Endodermal cell (in vitro differentiated cells): ENCODE results near the gene SOX21. TPM values are rescaled to one million over a fixed set of nuclear protein-coding genes. Genes with fewer than 3 reads are reported as not detected.
A peak's percentile ranks its signal among the peaks of the same experiment; 100 is the strongest.

ENCODE experiments used
- DNase-seq: peaks from one replicate; pipeline ENCODE4 v3.0.0-alpha.2; 2017
- H3K27ac ChIP-seq: 2 replicates; pipeline ENCODE4 v1.5.1; 2013; ENCODE audit warnings: mild to moderate bottlenecking, low read depth, low read length, moderate library complexity
- H3K27me3 ChIP-seq: 2 replicates; pipeline ENCODE4 v1.6.1; 2013; ENCODE audit warnings: mild to moderate bottlenecking, low read length, moderate library complexity; ENCODE audit not compliant: insufficient read depth, control insufficient read depth, poor library complexity, severe bottlenecking
- H3K36me3 ChIP-seq: 2 replicates; pipeline ENCODE4 v1.7.0; 2013; ENCODE audit warnings: mild to moderate bottlenecking, low read length, moderate library complexity; ENCODE audit not compliant: control insufficient read depth, insufficient read depth
- H3K4me1 ChIP-seq: one replicate; pipeline ENCODE4 v1.7.0; 2013; ENCODE audit warnings: low read length; ENCODE audit not compliant: control insufficient read depth, insufficient read depth
- H3K4me3 ChIP-seq: 2 replicates; pipeline ENCODE4 v1.5.1; 2013; ENCODE audit warnings: mild to moderate bottlenecking, low read length, moderate library complexity
- H3K9ac ChIP-seq: 2 replicates; pipeline ENCODE4 v1.6.1; 2013; ENCODE audit warnings: mild to moderate bottlenecking, low read length, moderate library complexity; ENCODE audit not compliant: poor library complexity, severe bottlenecking; ENCODE audit errors: extremely low read depth
- H3K9me3 ChIP-seq: 2 replicates; pipeline ENCODE4 v1.6.1; 2013; ENCODE audit warnings: mild to moderate bottlenecking, low read length, moderate library complexity; ENCODE audit not compliant: control insufficient read depth
- H3K27ac Mint-ChIP-seq: 2 replicates; pipeline ENCODE4 v1.8.0; 2020; ENCODE audit warnings: mixed read lengths
- H3K27me3 Mint-ChIP-seq: 2 replicates; pipeline ENCODE4 v1.8.0; 2021; ENCODE audit warnings: mild to moderate bottlenecking, mixed read lengths; ENCODE audit not compliant: insufficient read depth
- H3K36me3 Mint-ChIP-seq: 2 replicates; pipeline ENCODE4 v1.8.0; 2020; ENCODE audit warnings: low read depth, mixed read lengths
- H3K4me1 Mint-ChIP-seq: 2 replicates; pipeline ENCODE4 v1.8.0; 2020; ENCODE audit warnings: mixed read lengths
- H3K4me3 Mint-ChIP-seq: 2 replicates; pipeline ENCODE4 v1.8.0; 2020; ENCODE audit warnings: mild to moderate bottlenecking, moderate library complexity, mixed read lengths
- H3K9me3 Mint-ChIP-seq: 2 replicates; pipeline ENCODE4 v1.8.0; 2020; ENCODE audit warnings: mild to moderate bottlenecking, mixed read lengths
- WGBS, 2 experiments: methylation state at CpG; one replicate each; pipeline versions ENCODE4 v1.1.5 to v1.1.7; 2013; ENCODE audit warnings: missing lambda C conversion rate in 2 of 2, mixed read lengths in 1 of 2; ENCODE audit not compliant: insufficient coverage in 1 of 2, insufficient read length in 1 of 2; 5-methylcytosine and 5-hydroxymethylcytosine counted together
- total RNA-seq, 2 donors: library from RNA; stranded (reverse); fragmentation: NEBNext Ultra II Directional in 1 of 2; extraction: Animal tissue kit (Norgen Biotek cat#: 25700) in 1 of 2; gene quantifications; 2 replicates in 1 of 2; 3 replicates in 1 of 2; pipeline ENCODE4 v1.2.1, GENCODE V29; 2021
- TF ChIP-seq, protein P1 (sequence below): fragments of 200-600 bp; sonication (generic); conservative IDR thresholded peaks from 2 replicates; pipeline ENCODE4 v1.5.0; 2021; ENCODE audit warnings: antibody characterized with exemption, mild to moderate bottlenecking

Gene SOX21
- total RNA-seq, 2 donors from 2014 or later, result 5.2 to 10.1 TPM

GRCh38 chr13:94709001-94709834 is 3.1 kb downstream of the SOX21 start:
- peaks cover 4% of the 10 kb centered on the region for H3K9me3 ChIP-seq
- Mint-ChIP-seq H3K27ac (no peak overlapping the region), H3K4me1 (peaks cover 47% of the 10 kb centered on the region), H3K4me3 (peak overlapping the region; percentile 13), H3K27me3 (peaks cover 89% of the 10 kb centered on the region), H3K36me3 (no peaks in the 10 kb centered on the region), H3K9me3 (no peaks in the 10 kb centered on the region)
- WGBS, 2 experiments, result 3 to 7% methylated on average over 2 to 5 of the region's 7 CpGs
- peaks cover 96% of the 10 kb centered on the region for H3K27me3 ChIP-seq
- TF ChIP-seq, protein P1, sequence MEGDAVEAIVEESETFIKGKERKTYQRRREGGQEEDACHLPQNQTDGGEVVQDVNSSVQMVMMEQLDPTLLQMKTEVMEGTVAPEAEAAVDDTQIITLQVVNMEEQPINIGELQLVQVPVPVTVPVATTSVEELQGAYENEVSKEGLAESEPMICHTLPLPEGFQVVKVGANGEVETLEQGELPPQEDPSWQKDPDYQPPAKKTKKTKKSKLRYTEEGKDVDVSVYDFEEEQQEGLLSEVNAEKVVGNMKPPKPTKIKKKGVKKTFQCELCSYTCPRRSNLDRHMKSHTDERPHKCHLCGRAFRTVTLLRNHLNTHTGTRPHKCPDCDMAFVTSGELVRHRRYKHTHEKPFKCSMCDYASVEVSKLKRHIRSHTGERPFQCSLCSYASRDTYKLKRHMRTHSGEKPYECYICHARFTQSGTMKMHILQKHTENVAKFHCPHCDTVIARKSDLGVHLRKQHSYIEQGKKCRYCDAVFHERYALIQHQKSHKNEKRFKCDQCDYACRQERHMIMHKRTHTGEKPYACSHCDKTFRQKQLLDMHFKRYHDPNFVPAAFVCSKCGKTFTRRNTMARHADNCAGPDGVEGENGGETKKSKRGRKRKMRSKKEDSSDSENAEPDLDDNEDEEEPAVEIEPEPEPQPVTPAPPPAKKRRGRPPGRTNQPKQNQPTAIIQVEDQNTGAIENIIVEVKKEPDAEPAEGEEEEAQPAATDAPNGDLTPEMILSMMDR, result no peak
- no peak overlapping the region for H3K9ac ChIP-seq
- no peak for DNase-seq
- H3K36me3 ChIP-seq, result no peaks in the 10 kb centered on the region
- H3K27ac ChIP-seq, result peak overlapping the region; percentile 100
- H3K4me3 ChIP-seq, result peak overlapping the region; percentile 80
- peaks cover 4% of the 10 kb centered on the region for H3K4me1 ChIP-seq

DNA sequence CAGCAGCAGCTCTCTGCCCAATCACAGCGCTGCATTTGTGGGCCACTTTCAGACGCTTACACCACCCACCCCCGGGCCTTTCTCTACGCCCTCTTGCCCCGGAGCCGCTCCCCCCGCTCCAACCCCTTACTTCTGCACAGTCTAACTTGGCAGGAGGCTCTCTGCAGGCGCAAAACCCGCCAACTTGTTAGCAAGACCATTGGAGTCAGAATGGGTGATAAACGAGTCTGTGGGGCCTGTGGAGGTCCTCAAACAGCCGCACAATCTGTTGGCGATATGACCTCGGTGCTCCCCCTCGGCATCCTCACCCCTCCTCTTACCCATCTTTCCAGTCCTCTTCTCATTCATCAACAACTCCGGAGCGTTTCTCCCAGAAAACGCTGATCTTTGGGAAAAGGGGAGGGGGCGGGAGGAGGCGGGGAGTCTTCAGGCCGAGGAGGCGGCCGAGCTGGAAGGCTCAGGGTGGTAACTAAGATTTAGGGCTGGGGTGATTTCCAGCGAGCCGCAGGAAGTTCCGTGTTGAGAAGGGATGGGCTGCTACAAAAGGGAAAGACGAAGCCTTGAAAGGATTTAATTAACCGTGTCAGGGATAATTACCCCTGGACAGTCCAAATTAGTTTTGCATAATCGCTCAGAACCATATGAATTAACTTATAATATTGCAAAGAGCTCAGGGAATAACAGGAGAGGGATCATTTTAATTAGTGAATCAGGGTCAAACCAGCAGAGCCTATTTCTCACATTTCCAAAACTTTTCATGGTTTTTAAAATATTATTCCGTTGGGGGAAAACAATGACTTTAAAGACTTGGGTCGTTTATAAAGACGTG is 4.1 kb downstream of the SOX21 start:
- Histone ChIP-seq H3K9ac (no peak overlapping the region), H3K4me1 (peaks cover 4% of the 10 kb centered on the region), H3K27ac (peak overlapping the region; percentile 100), H3K4me3 (peak overlapping the region; percentile 80), H3K36me3 (no peaks in the 10 kb centered on the region), H3K27me3 (peaks cover 96% of the 10 kb centered on the region), H3K9me3 (peaks cover 10% of the 10 kb centered on the region)
- H3K27me3 Mint-ChIP-seq, result peaks cover 90% of the 10 kb centered on the region
- peak; percentile 84 for DNase-seq
- H3K27ac Mint-ChIP-seq, result no peak overlapping the region
- no peaks in the 10 kb centered on the region for H3K9me3 Mint-ChIP-seq
- peak overlapping the region; percentile 8 for H3K4me3 Mint-ChIP-seq
- no peaks in the 10 kb centered on the region for H3K36me3 Mint-ChIP-seq
- TF ChIP-seq, protein P1, result no peak
- 1 to 3% methylated on average over 11 to 31 of the region's 31 CpGs for WGBS, 2 experiments
- H3K4me1 Mint-ChIP-seq, result peaks cover 46% of the 10 kb centered on the region

GRCh38 chr13:94707400-94708021 is 4.8 kb downstream of the SOX21 start:
- H3K27ac ChIP-seq, result peak overlapping the region; percentile 100
- no peak overlapping the region for H3K9ac ChIP-seq
- H3K9me3 ChIP-seq, result peaks cover 10% of the 10 kb centered on the region
- H3K4me3 ChIP-seq, result peak overlapping the region; percentile 80
- H3K27me3 ChIP-seq, result peaks cover 97% of the 10 kb centered on the region
- TF ChIP-seq, protein P1, result no peak
- DNase-seq, result peak; percentile 86
- Mint-ChIP-seq H3K4me1 (peaks cover 47% of the 10 kb centered on the region), H3K9me3 (no peaks in the 10 kb centered on the region), H3K27ac (no peak overlapping the region), H3K4me3 (peak overlapping the region; percentile 8), H3K36me3 (no peaks in the 10 kb centered on the region), H3K27me3 (peaks cover 92% of the 10 kb centered on the region)
- H3K4me1 ChIP-seq, result peaks cover 6% of the 10 kb centered on the region
- 1 to 3% methylated on average over 9 to 41 of the region's 41 CpGs for WGBS, 2 experiments
- H3K36me3 ChIP-seq, result no peaks in the 10 kb centered on the region
